Uterus (tissue), 2 donors: ENCODE results near the gene LHFPL4.

Experiments used
- POLR2A ChIP-seq, 2 donors: fragments of 450-650 bp; IDR thresholded peaks; one replicate each; pipeline ENCODE4 v1.6.1; 2016; ENCODE audit warnings: antibody characterized with exemption in 2 of 2, mild to moderate bottlenecking in 1 of 2, moderate library complexity in 1 of 2
- TF ChIP-seq, protein P1 (sequence below), 4 experiments: fragments of 200-600 bp in 2 of 4; fragments of 450-650 bp in 2 of 4; sonication (generic) in 2 of 4; IDR thresholded peaks; one replicate each; pipeline ENCODE4 v1.5.1; 2016 to 2019; ENCODE audit warnings: antibody characterized with exemption in 4 of 4, mild to moderate bottlenecking in 2 of 4, moderate library complexity in 1 of 4

DNA sequence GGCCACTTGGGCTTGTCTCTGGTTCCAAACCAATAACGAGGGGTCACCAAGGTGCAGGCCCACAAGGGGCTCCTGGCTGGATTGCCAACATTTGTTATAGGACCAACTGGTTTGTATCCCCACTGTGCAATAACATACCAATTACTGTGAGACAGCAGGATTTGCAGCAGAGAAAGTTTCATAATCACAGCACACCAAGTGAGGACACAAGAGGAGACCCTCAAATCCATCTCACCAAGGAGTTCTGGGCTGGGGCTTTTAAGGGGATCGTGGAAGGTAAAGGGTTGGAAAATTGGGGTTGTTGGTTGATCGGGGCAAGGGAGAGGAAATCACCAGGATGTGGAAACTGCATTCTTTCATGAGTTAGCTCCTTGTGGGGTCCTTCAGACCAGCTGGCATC is 29.7 kb upstream of the LHFPL4 start:
- TF ChIP-seq, protein P1, sequence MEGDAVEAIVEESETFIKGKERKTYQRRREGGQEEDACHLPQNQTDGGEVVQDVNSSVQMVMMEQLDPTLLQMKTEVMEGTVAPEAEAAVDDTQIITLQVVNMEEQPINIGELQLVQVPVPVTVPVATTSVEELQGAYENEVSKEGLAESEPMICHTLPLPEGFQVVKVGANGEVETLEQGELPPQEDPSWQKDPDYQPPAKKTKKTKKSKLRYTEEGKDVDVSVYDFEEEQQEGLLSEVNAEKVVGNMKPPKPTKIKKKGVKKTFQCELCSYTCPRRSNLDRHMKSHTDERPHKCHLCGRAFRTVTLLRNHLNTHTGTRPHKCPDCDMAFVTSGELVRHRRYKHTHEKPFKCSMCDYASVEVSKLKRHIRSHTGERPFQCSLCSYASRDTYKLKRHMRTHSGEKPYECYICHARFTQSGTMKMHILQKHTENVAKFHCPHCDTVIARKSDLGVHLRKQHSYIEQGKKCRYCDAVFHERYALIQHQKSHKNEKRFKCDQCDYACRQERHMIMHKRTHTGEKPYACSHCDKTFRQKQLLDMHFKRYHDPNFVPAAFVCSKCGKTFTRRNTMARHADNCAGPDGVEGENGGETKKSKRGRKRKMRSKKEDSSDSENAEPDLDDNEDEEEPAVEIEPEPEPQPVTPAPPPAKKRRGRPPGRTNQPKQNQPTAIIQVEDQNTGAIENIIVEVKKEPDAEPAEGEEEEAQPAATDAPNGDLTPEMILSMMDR (IDR thresholded peaks at IDR 0.05), result no peak
- TF ChIP-seq POLR2A (IDR thresholded peaks at IDR 0.05), result no peak
